IMR-90 (cell line): ENCODE results near the gene MLANA. TPM values are rescaled to one million over a fixed set of nuclear protein-coding genes. Genes with fewer than 3 reads are reported as not detected.

Source experiments
- ATAC-seq: fragments of 200-7000 bp; cut with Tn5 transposase; 2 replicates; pipeline ENCODE4 v1.9.1; 2020; ENCODE audit warnings: low read depth, mild to moderate bottlenecking, moderate library complexity
- BruUV-seq: library from RNA; stranded (reverse); fragments of 400-500 nt; replicated peaks from 2 replicates; lab custom pipeline; 2021; lab: Mats Ljungman, UMichigan
- CTCF ChIA-PET: fragments of 300-600 bp; formaldehyde crosslinking; extraction: SDS; loops from one replicate; lab custom pipeline; 2021; ENCODE audit warnings: antibody characterized with exemption; lab: Yijun Ruan, JAX
- POLR2A ChIA-PET: fragments of 300-600 bp; sonication (Branson Sonifier 250); formaldehyde crosslinking; loops from one replicate; lab custom pipeline; 2022; ENCODE audit warnings: antibody characterized with exemption; ENCODE audit not compliant: unreplicated experiment; lab: Charles Lee
- DNase-seq: peaks from one replicate; pipeline ENCODE4 v3.0.0; 2013
- H2AFZ ChIP-seq: replicated peaks from 2 replicates; pipeline ENCODE3; 2013; ENCODE audit warnings: low read length, mild to moderate bottlenecking; ENCODE audit not compliant: poor library complexity
- H2AK5ac ChIP-seq: 2 replicates; pipeline ENCODE4 v1.6.1; 2013; ENCODE audit warnings: low read depth, low read length, inconsistent platforms
- H2AK9ac ChIP-seq: replicated peaks from 2 replicates; pipeline ENCODE3; 2013; ENCODE audit warnings: mild to moderate bottlenecking, low read depth, low read length, moderate library complexity; ENCODE audit not compliant: poor library complexity
- H2BK120ac ChIP-seq: 2 replicates; pipeline ENCODE4 v1.6.1; 2013; ENCODE audit warnings: low read depth, low read length, inconsistent platforms
- H2BK15ac ChIP-seq: 3 replicates; pipeline ENCODE4 v1.6.1; 2013; ENCODE audit warnings: low read depth, low read length, inconsistent platforms
- H2BK20ac ChIP-seq: 2 replicates; pipeline ENCODE4 v1.6.1; 2013; ENCODE audit warnings: low read depth, mild to moderate bottlenecking, inconsistent platforms, low read length, moderate library complexity
- H2BK5ac ChIP-seq: 2 replicates; pipeline ENCODE4 v1.6.1; 2013; ENCODE audit warnings: mild to moderate bottlenecking, low read depth, low read length, inconsistent platforms; ENCODE audit not compliant: poor library complexity, severe bottlenecking
- H3K14ac ChIP-seq: replicated peaks from 2 replicates; pipeline ENCODE4 v1.6.1; 2013; ENCODE audit warnings: low read depth, low read length, inconsistent platforms
- H3K18ac ChIP-seq: 2 replicates; pipeline ENCODE4 v1.6.1; 2013; ENCODE audit warnings: low read depth, low read length, control low read depth
- H3K23ac ChIP-seq: 2 replicates; pipeline ENCODE4 v1.6.1; 2013; ENCODE audit warnings: low read depth, low read length, inconsistent platforms
- H3K27ac ChIP-seq: 2 replicates; pipeline ENCODE4 v1.5.1; 2013; ENCODE audit warnings: mild to moderate bottlenecking, control low read depth, low read length; ENCODE audit not compliant: insufficient read depth
- H3K27me3 ChIP-seq: 2 replicates; pipeline ENCODE4 v1.6.1; 2013; ENCODE audit warnings: low read length; ENCODE audit not compliant: control insufficient read depth, insufficient read depth
- H3K36me3 ChIP-seq: 2 replicates; pipeline ENCODE4 v1.6.1; 2013; ENCODE audit warnings: low read length, mixed read lengths; ENCODE audit not compliant: control insufficient read depth, insufficient read depth
- H3K4ac ChIP-seq: 2 replicates; pipeline ENCODE4 v1.6.1; 2013; ENCODE audit warnings: low read depth, low read length, inconsistent platforms
- H3K4me1 ChIP-seq: 2 replicates; pipeline ENCODE4 v1.6.1; 2013; ENCODE audit warnings: low read length, mixed read lengths; ENCODE audit not compliant: control insufficient read depth, insufficient read depth
- H3K4me2 ChIP-seq: 2 replicates; pipeline ENCODE4 v1.6.1; 2013; ENCODE audit warnings: low read depth, mild to moderate bottlenecking, control low read depth, low read length, moderate library complexity
- H3K4me3 ChIP-seq: 2 replicates; pipeline ENCODE4 v1.5.1; 2013; ENCODE audit warnings: low read depth, mild to moderate bottlenecking, control low read depth, low read length, moderate library complexity; ENCODE audit not compliant: insufficient read depth
- H3K56ac ChIP-seq: 2 replicates; pipeline ENCODE4 v1.6.1; 2013; ENCODE audit warnings: low read length, inconsistent platforms; ENCODE audit not compliant: insufficient read depth; ENCODE audit errors: extremely low read depth
- H3K79me1 ChIP-seq, 2 experiments: 2 replicates each; pipeline ENCODE4 v1.6.1; 2013; ENCODE audit warnings: low read length in 2 of 2, inconsistent platforms in 1 of 2, low read depth in 1 of 2
- H3K9ac ChIP-seq: 2 replicates; pipeline ENCODE4 v1.6.1; 2013; ENCODE audit warnings: low read depth, low read length, control low read depth
- H3K9me1 ChIP-seq: 2 replicates; pipeline ENCODE4 v1.6.1; 2013; ENCODE audit warnings: low read length, inconsistent platforms; ENCODE audit not compliant: insufficient read depth
- H3K9me3 ChIP-seq: 2 replicates; pipeline ENCODE4 v1.6.1; 2013; ENCODE audit warnings: low read length; ENCODE audit not compliant: control insufficient read depth, insufficient read depth
- H4K20me1 ChIP-seq: 2 replicates; pipeline ENCODE4 v1.6.1; 2013; ENCODE audit warnings: low read length, inconsistent platforms; ENCODE audit not compliant: insufficient read depth
- H4K5ac ChIP-seq: 2 replicates; pipeline ENCODE4 v1.6.1; 2013; ENCODE audit warnings: mild to moderate bottlenecking, low read depth, low read length, control low read depth
- H4K8ac ChIP-seq, 2 experiments: 2 replicates each; pipeline ENCODE4 v1.6.1; 2013; ENCODE audit warnings: low read depth in 2 of 2, low read length in 2 of 2, control low read depth in 1 of 2, inconsistent platforms in 1 of 2
- H4K91ac ChIP-seq: 2 replicates; pipeline ENCODE4 v1.6.1; 2013; ENCODE audit warnings: low read depth, low read length, inconsistent platforms; ENCODE audit not compliant: insufficient read depth
- BHLHE40 ChIP-seq: fragments of 150-350 bp; IDR thresholded peaks from 2 replicates; pipeline ENCODE4 v1.6.1; 2016; ENCODE audit warnings: mild to moderate bottlenecking, low read depth, low read length
- CEBPB ChIP-seq: IDR thresholded peaks from 2 replicates; pipeline ENCODE4 v1.6.1; 2012; ENCODE audit warnings: low read depth, low read length, improper control_type of control experiment
- CHD1 ChIP-seq: IDR thresholded peaks from 2 replicates; pipeline ENCODE4 v1.6.1; 2012; ENCODE audit warnings: low read depth, low read length, improper control_type of control experiment
- CTCF ChIP-seq: conservative IDR thresholded peaks from 2 replicates; pipeline ENCODE4 v1.5.1; 2012; ENCODE audit warnings: mild to moderate bottlenecking, low read depth, low read length, improper control_type of control experiment
- ELK1 ChIP-seq: fragments of 150-350 bp; IDR thresholded peaks from 2 replicates; pipeline ENCODE4 v1.6.1; 2016; ENCODE audit warnings: low read depth, mild to moderate bottlenecking, low read length, moderate library complexity, borderline replicate concordance
- FOS ChIP-seq: fragments of 150-350 bp; IDR thresholded peaks from 2 replicates; pipeline ENCODE4 v1.6.1; 2016; ENCODE audit warnings: low read depth, low read length
- MAFK ChIP-seq: IDR thresholded peaks from 2 replicates; pipeline ENCODE4 v1.6.1; 2012; ENCODE audit warnings: low read depth, low read length, improper control_type of control experiment
- MAZ ChIP-seq: IDR thresholded peaks from 2 replicates; pipeline ENCODE4 v1.6.1; 2012; ENCODE audit warnings: low read depth, mild to moderate bottlenecking, low read length, improper control_type of control experiment, moderate library complexity, borderline replicate concordance
- POLR2A ChIP-seq: IDR thresholded peaks from 2 replicates; pipeline ENCODE4 v1.6.1; 2012; ENCODE audit warnings: mild to moderate bottlenecking, low read depth, low read length
- RAD21 ChIP-seq: IDR thresholded peaks from 2 replicates; pipeline ENCODE4 v1.6.1; 2012; ENCODE audit warnings: low read length, improper control_type of control experiment
- SMC3 ChIP-seq: fragments of 150-350 bp; IDR thresholded peaks from 2 replicates; pipeline ENCODE4 v1.6.1; 2016; ENCODE audit warnings: low read depth, mild to moderate bottlenecking, antibody characterized with exemption, low read length, moderate library complexity
- WGBS, 2 experiments: methylation state at CpG; one replicate each; pipeline versions ENCODE4 v1.1.5 to v1.1.7; 2013; ENCODE audit warnings: missing lambda C conversion rate in 2 of 2; ENCODE audit not compliant: insufficient read length in 1 of 2; ENCODE audit errors: extremely low coverage in 2 of 2; 5-methylcytosine and 5-hydroxymethylcytosine counted together
- dilution Hi-C: fragments of 300-500 bp; cut with HindIII; formaldehyde crosslinking; loops from one replicate; pipeline ENCODE4 v1.14.3; 2018; ENCODE audit warnings: low sequenced_read_pairs; ENCODE audit not compliant: unreplicated experiment
- in situ Hi-C: fragments of 300-500 bp; cut with MboI; formaldehyde crosslinking; loops from 3 replicates; pipeline ENCODE4 v1.14.3; 2019; ENCODE audit warnings: low sequenced_read_pairs, inconsistent platforms, mixed read lengths
- intact Hi-C: fragments of 100-400 bp; cut with micrococcal nuclease; formaldehyde crosslinking; loops from 2 replicates; pipeline ENCODE4 v1.10.0; 2022
- polyA plus RNA-seq, 3 experiments: library from polyadenylated mRNA; depleted of rRNA; stranded (reverse); fragments of >200 nt; gene quantifications; 2 replicates each; pipeline ENCODE4 v1.2.3, GENCODE V29; 2012; ENCODE audit warnings: low replicate concordance in 1 of 3
- total RNA-seq: library from RNA; depleted of rRNA; stranded (reverse); fragments of >200 nt; gene quantifications from 2 replicates; pipeline ENCODE4 v1.2.3, GENCODE V29; 2012

Gene MLANA
- total and polyA plus RNA-seq, 2 of the 4 experiments (the other 2 are of a cell fraction), result not detected

GRCh38 chr9:5915438-5915837 lies 24.7 kb downstream of the MLANA start:
- H3K9ac ChIP-seq, result no peak overlapping the region
- no peak for ATAC-seq
- no peaks in the 10 kb centered on the region for H3K27me3 ChIP-seq
- no peak overlapping the region for H2AFZ ChIP-seq
- H2AK9ac ChIP-seq, result no peak overlapping the region
- H3K4ac ChIP-seq, result no peak overlapping the region
- ChIA-PET POLR2A (no interaction called here), CTCF (no interaction called here)
- no peak overlapping the region for H2BK5ac ChIP-seq
- no peak overlapping the region for H4K8ac ChIP-seq
- no peak overlapping the region for H3K4me2 ChIP-seq
- H2BK15ac ChIP-seq, result no peak overlapping the region
- no peak overlapping the region for H4K5ac ChIP-seq
- no peak overlapping the region for H3K27ac ChIP-seq
- H3K36me3 ChIP-seq, result peaks cover 2% of the 10 kb centered on the region
- H3K4me1 ChIP-seq, result no peaks in the 10 kb centered on the region; the same call in 1 of the 2 replicates
- no peak overlapping the region for H2AK5ac ChIP-seq
- DNase-seq, result no peak
- in situ Hi-C loops, result no loop called here
- no peak overlapping the region for H3K14ac ChIP-seq
- H3K4me3 ChIP-seq, result no peak overlapping the region
- H3K9me3 ChIP-seq, result no peaks in the 10 kb centered on the region
- no peak overlapping the region for H2BK120ac ChIP-seq
- intact Hi-C loops, result no loop called here
- no peak overlapping the region for H2BK20ac ChIP-seq
- no peak overlapping the region for H3K18ac ChIP-seq
- dilution Hi-C loops, result no loop called here
- peaks cover 4% of the 10 kb centered on the region; the same call in 1 of the 2 replicates for H3K9me1 ChIP-seq
- H3K56ac ChIP-seq, result no peak overlapping the region
- H3K23ac ChIP-seq, result no peak overlapping the region
- no peak overlapping the region for H4K91ac ChIP-seq
- no peaks in the 10 kb centered on the region for H4K20me1 ChIP-seq
- H3K79me1 ChIP-seq, result no peaks in the 10 kb centered on the region
- BruUV-seq, result no TSS peak
- no peak for TF ChIP-seq CHD1
- TF ChIP-seq CTCF, result no peak
- TF ChIP-seq FOS, result no peak
- TF ChIP-seq RAD21, result no peak
- TF ChIP-seq MAZ, result no peak
- no peak for TF ChIP-seq MAFK
- no peak for TF ChIP-seq SMC3
- no peak for TF ChIP-seq BHLHE40
- no peak for TF ChIP-seq POLR2A
- TF ChIP-seq ELK1, result no peak
- no peak for TF ChIP-seq CEBPB
- no CpG with 5 or more reads among the region's 4 CpGs for WGBS, 2 experiments
